WERI-Rb-1 (cell line): ENCODE data around the gene OCIAD1.
"Not testable (repeated sequence)": the region's sequence is repeated elsewhere in the genome, so short reads cannot be mapped to it uniquely, and the experiment has no call there.

ENCODE experiments used
- DNase-seq: peaks from one replicate; pipeline ENCODE4 v3.0.0-alpha.2; 2020
- H3K27ac ChIP-seq: fragments of 250-450 bp; sonication (Bioruptor Pico); 2 replicates; pipeline ENCODE4 v1.5.1; 2020; ENCODE audit warnings: mild to moderate bottlenecking, moderate library complexity
- H3K27me3 ChIP-seq: fragments of 250-450 bp; sonication (Bioruptor Pico); 2 replicates; pipeline ENCODE4 v1.5.1; 2021; ENCODE audit warnings: mild to moderate bottlenecking, low read depth, moderate library complexity; ENCODE audit not compliant: insufficient read depth, severe bottlenecking
- H3K36me3 ChIP-seq: fragments of 250-450 bp; sonication (Bioruptor Pico); 2 replicates; pipeline ENCODE4 v1.5.1; 2020; ENCODE audit warnings: mild to moderate bottlenecking, moderate library complexity
- H3K4me3 ChIP-seq: 2 replicates; pipeline ENCODE4 v1.5.1; 2011; ENCODE audit warnings: low read depth, mild to moderate bottlenecking, control low read depth, low read length
- H3K9me3 ChIP-seq: fragments of 250-450 bp; sonication (Bioruptor Pico); 2 replicates; pipeline ENCODE4 v1.5.1; 2021; ENCODE audit warnings: mild to moderate bottlenecking, moderate library complexity; ENCODE audit not compliant: severe bottlenecking
- TF ChIP-seq, protein P1 (sequence below): IDR thresholded peaks from 2 replicates; pipeline ENCODE4 v1.5.1; 2011; ENCODE audit warnings: low read depth, mild to moderate bottlenecking, control low read depth, inconsistent platforms, low read length

Gene OCIAD1

DNA sequence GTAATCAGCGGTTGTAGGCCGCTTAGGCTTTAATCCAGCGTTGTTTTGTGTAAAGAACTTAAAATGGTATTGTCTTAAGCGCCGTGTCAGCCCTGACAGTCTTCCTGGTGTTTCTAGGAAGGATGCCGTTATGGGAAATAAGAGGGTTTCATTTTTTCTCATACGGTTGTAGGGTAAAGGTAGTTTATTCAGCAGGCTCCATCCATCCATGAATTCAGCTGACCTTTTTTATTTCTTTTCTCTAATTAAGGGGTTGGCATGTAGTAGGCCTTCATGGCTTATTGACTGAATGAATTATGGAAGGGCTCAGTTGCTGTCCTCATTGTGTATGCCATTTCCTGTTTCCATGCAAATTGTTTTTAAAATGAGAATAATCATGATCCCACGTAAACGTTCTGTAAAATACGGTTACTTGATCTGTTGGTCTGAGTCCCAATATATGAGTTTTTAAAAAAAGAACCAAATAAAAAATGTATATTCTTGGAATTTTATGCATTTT lies 693 bp downstream of the OCIAD1 start:
- Histone ChIP-seq H3K27me3 (no peaks in the 10 kb centered on the region), H3K9me3 (peaks cover 4% of the 10 kb centered on the region), H3K4me3 (peak overlapping the region; percentile 99), H3K27ac (peak overlapping the region; percentile 99), H3K36me3 (peaks cover 46% of the 10 kb centered on the region)
- DNase-seq = no peak
- TF ChIP-seq, protein P1, sequence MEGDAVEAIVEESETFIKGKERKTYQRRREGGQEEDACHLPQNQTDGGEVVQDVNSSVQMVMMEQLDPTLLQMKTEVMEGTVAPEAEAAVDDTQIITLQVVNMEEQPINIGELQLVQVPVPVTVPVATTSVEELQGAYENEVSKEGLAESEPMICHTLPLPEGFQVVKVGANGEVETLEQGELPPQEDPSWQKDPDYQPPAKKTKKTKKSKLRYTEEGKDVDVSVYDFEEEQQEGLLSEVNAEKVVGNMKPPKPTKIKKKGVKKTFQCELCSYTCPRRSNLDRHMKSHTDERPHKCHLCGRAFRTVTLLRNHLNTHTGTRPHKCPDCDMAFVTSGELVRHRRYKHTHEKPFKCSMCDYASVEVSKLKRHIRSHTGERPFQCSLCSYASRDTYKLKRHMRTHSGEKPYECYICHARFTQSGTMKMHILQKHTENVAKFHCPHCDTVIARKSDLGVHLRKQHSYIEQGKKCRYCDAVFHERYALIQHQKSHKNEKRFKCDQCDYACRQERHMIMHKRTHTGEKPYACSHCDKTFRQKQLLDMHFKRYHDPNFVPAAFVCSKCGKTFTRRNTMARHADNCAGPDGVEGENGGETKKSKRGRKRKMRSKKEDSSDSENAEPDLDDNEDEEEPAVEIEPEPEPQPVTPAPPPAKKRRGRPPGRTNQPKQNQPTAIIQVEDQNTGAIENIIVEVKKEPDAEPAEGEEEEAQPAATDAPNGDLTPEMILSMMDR = no peak

DNA sequence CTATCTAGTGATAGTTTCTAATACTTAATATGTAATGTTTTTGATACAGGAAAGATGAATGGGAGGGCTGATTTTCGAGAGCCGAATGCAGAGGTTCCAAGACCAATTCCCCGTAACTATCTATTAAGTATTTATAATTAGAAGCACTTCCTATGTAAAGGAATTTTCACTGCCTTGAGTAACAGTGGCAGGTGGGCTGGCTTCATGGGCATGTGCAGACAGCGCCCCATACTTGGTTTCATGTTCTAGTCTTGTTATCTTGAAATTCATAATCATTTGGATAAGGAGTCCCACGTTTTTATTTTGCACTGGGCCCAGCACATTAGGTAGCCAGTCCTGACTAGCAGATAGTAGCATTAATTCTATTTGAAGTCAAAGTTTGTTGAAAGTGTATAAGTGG lies 1.7 kb downstream of the OCIAD1 start:
- H3K27ac ChIP-seq = no peak overlapping the region
- H3K4me3 ChIP-seq = no peak overlapping the region
- TF ChIP-seq, protein P1 = no peak

DNA sequence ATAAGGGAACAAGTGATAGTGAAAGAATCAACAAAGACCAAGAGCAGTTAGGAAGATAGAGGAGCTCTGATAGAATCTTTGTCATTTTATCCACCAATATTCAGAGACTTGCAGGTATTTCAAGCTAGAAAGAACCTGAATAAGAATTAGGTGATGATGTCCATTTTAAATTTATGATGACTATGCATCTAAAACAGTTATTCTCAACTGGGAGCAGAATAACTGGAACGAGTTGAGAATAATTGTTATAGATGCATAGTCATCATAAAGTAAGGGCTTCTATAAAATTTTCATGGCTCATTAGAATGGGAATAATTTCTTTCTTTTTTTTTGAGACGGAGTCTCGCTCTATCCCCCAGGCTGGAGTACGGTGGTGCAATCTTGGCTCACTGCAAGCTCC lies 5.8 kb downstream of the OCIAD1 start:
- no peak for DNase-seq
- Histone ChIP-seq H3K4me3 (no peak overlapping the region), H3K9me3 (no peaks in the 10 kb centered on the region), H3K27me3 (no peaks in the 10 kb centered on the region), H3K36me3 (peaks cover 76% of the 10 kb centered on the region), H3K27ac (no peak overlapping the region)
- TF ChIP-seq, protein P1 = no peak

More for the DNA sequence above, 1.7 kb downstream of the OCIAD1 start:
- H3K9me3 ChIP-seq = peaks cover 4% of the 10 kb centered on the region
- H3K36me3 ChIP-seq = peaks cover 54% of the 10 kb centered on the region
- DNase-seq = no peak
- no peaks in the 10 kb centered on the region for H3K27me3 ChIP-seq

DNA sequence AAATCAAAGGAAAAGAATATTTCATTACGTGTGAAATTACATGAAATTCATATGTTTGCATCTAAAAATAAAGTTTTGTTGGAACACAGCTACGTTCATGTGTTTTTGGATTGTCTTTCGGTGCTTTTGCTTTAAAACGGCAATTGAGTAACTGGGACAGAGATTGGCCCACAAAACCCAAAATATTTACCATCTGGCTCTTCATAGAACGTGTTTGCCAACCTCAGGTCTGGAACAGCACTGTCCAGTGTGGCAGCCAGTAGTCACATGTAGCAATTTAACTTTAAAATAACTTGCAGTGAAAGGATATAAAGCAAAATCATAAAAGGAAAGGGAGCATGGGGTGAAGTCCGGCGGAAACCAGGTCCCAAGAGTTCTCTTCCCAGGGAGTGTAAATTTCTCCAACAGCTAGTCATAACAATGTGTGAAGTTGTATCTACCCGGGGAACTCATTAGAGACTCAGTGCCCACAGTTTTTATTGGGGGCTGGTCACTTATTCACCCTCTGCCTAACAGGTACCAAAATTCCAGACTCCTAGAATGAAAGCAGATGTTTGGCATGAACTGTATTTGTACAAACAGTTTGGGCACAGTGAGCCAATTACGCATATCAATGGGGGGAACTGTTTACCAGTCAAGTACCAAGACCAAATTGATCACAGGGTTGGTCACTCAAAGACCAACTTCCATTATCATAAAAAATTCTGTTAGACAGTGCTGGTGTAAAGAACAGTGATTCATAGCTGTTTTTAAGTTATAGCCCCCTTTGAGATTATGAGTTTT lies 10.3 kb downstream of the OCIAD1 start:
- peaks cover 76% of the 10 kb centered on the region for H3K36me3 ChIP-seq

DNA sequence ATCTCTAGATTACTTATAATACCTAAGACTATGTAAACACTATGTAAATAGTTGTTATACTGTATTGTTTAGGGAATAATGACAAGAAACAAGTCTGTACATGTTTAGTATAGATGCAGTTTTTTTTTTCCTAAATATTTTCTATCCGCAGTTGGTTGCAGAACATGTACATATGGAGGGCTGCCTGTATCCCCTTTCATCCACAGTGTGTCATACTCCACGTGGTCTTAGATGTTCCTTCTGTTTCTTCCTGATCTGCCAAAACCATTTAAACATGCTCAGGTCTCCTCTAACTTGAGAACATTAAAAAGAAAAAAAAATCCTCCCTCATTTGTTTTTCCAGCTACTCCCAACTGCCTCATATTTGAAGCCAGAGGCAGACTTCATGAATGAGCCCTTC lies 14.0 kb downstream of the OCIAD1 start:
- H3K9me3 ChIP-seq = no peaks in the 10 kb centered on the region
- H3K27ac ChIP-seq = no peak overlapping the region; the same call in 1 of the 2 replicates
- no peak for DNase-seq
- no peak overlapping the region for H3K4me3 ChIP-seq
- TF ChIP-seq, protein P1 = no peak
- no peaks in the 10 kb centered on the region for H3K27me3 ChIP-seq
- peaks cover 71% of the 10 kb centered on the region for H3K36me3 ChIP-seq

More for the DNA sequence above, 10.3 kb downstream of the OCIAD1 start:
- TF ChIP-seq, protein P1 = no peak
- no peaks in the 10 kb centered on the region for H3K9me3 ChIP-seq
- DNase-seq = no peak
- H3K27me3 ChIP-seq = no peaks in the 10 kb centered on the region
- H3K4me3 ChIP-seq = no peak overlapping the region
- H3K27ac ChIP-seq = no peak overlapping the region

DNA sequence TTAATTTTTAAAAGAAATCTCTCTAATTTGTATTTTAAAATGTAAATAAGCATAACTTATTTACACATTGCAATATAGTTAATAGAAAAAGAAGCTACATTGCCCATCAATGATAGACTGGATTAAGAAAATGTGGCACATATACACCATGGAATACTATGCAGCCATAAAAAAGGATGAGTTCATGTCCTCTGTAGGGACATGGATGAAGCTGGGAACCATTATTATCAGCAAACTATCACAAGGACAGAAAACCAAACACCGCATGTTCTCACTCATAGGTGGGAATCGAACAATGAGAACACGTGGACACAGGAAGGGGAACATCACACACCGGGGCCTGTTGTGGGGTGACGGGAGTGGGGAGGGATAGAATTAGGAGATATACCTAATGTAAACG lies 17.9 kb downstream of the OCIAD1 start:
- peaks cover 66% of the 10 kb centered on the region for H3K36me3 ChIP-seq
- not testable (repeated sequence) for H3K27ac ChIP-seq, H3K27me3 ChIP-seq, H3K9me3 ChIP-seq, DNase-seq, H3K4me3 ChIP-seq
